Ovary (tissue), 3 donors: ENCODE data around the gene CHM.
"Not testable (repeated sequence)": the region's sequence is repeated elsewhere in the genome, so short reads cannot be mapped to it uniquely, and the experiment has no call there.

Experiments
- CTCF ChIP-seq, 3 donors: fragments of 450-650 bp in 2 of 3; fragments of 200-600 bp in 1 of 3; IDR thresholded peaks; one replicate each; pipeline versions ENCODE4 v1.5.1 to v1.8.0; 2016 to 2022; ENCODE audit warnings: antibody characterized with exemption in 3 of 3, mild to moderate bottlenecking in 1 of 3
- POLR2A ChIP-seq: fragments of 450-650 bp; IDR thresholded peaks from one replicate; pipeline ENCODE4 v1.6.1; 2017; ENCODE audit warnings: antibody characterized with exemption, mild to moderate bottlenecking, moderate library complexity
- donor health status: DM: no; HTN: no; CAD: no.

GRCh38 chrX:85934399-85934798, 113.0 kb downstream of the CHM start:
- not testable (repeated sequence) for TF ChIP-seq CTCF (IDR thresholded peaks at IDR 0.05); POLR2A
